SK-N-SH (cell line): ENCODE data around the gene EEFSEC.

Source experiments
- CHD2 ChIP-seq: fragments of 150-350 bp; IDR thresholded peaks from 2 replicates; pipeline ENCODE4 v1.6.1; 2018; ENCODE audit warnings: low read length; ENCODE audit not compliant: partially characterized antibody
- CTCF ChIP-seq: fragments of 200-600 bp; sonication (generic); IDR thresholded peaks from 2 replicates; pipeline ENCODE4 v1.6.1; 2017; ENCODE audit warnings: antibody characterized with exemption, mild to moderate bottlenecking, moderate library complexity
- EZH2phosphoT487 ChIP-seq: fragments of 200-600 bp; sonication (generic); IDR thresholded peaks from 2 replicates; pipeline ENCODE4 v1.6.1; 2017; ENCODE audit warnings: low read depth, mixed run types, mild to moderate bottlenecking, antibody characterized with exemption, moderate library complexity, borderline replicate concordance
- JUND ChIP-seq: IDR thresholded peaks from 2 replicates; pipeline ENCODE4 v1.4.0; 2012
- MAX ChIP-seq: IDR thresholded peaks from 2 replicates; pipeline ENCODE4 v1.4.0; 2012; ENCODE audit warnings: low read depth
- NRF1 ChIP-seq: IDR thresholded peaks from 2 replicates; pipeline ENCODE4 v1.6.1; 2012; ENCODE audit warnings: low read depth, mild to moderate bottlenecking, low read length
- TAF1 ChIP-seq: IDR thresholded peaks from 2 replicates; pipeline ENCODE4 v1.6.1; 2012; ENCODE audit warnings: low read depth, mild to moderate bottlenecking, low read length, moderate library complexity, borderline replicate concordance
- TCF12 ChIP-seq: IDR thresholded peaks from 2 replicates; pipeline ENCODE4 v1.4.0; 2012
- TEAD4 ChIP-seq: IDR thresholded peaks from 2 replicates; pipeline ENCODE4 v1.4.0; 2012; ENCODE audit warnings: mild to moderate bottlenecking, borderline replicate concordance; ENCODE audit not compliant: insufficient read depth
- YY1 ChIP-seq: IDR thresholded peaks from 2 replicates; pipeline ENCODE4 v1.4.0; 2012; ENCODE audit warnings: low read depth, mild to moderate bottlenecking
- ZBTB33 ChIP-seq: IDR thresholded peaks from 2 replicates; pipeline ENCODE4 v1.4.0; 2012; ENCODE audit warnings: low read depth, borderline replicate concordance

DNA sequence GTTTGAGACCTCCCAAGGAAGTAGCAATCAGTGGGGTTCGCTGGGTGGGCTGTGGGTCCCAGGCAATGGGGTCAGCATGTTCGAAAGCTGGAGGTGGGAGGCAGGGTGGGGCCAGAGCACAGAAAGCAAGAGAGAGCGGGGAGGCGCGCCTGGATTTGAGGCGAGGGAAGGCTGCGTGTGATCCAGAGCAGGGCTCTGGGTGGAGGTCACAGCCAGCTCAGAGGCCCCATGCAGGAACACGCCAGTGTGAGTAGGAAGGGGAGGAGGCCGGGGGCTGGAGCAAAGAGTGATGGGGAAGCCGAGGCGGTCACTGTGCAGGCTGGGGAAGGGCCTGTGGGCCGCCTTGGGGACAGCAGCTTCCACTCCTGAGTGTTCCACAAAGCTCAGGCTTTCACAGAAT is 304.7 kb downstream of the EEFSEC start:
- TF ChIP-seq CTCF, result no peak
- TF ChIP-seq YY1, result no peak
- TF ChIP-seq MAX, result no peak
- TF ChIP-seq EZH2phosphoT487, result no peak
- no peak for TF ChIP-seq CHD2
- TF ChIP-seq ZBTB33, result no peak
- TF ChIP-seq NRF1, result no peak
- TF ChIP-seq JUND, result no peak
- TF ChIP-seq TAF1, result no peak
- no peak for TF ChIP-seq TEAD4
- TF ChIP-seq TCF12, result no peak
